ENCODE results near the gene MIPOL1.

The MIPOL1 gene

DNA sequence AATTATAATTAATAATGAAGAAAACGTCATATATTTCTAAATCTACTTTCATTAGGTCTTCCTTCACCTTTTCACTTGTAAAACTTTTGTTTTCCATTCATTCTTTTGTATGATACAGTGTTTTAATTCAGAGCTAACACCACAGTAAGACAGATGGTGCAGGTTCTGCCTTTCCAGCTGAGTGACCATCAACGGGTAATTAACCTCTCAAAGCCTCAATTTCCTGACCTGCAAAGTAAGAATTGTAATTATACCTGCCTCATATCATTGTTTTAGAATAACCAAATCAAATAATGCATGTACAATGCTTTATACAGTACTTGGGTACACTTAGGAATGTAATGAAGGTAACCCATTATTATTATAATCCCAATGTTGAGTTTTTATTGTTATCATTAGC is 239.8 kb downstream of the MIPOL1 start:
- H3K36me3 ChIP-seq (replicated peaks) = no peaks in the 10 kb centered on the region
- in situ Hi-C loops (cut with HindIII; ENCODE audit: low pct_ligation_motif_present, low sequenced_read_pairs) = no loop called here
- no peak overlapping the region for H3K4me3 ChIP-seq (ENCODE audit: low read depth, low read length)
- no peak overlapping the region for H3K27ac ChIP-seq
- DNase-seq = no peak
- H3K27me3 ChIP-seq (replicated peaks) = no peaks in the 10 kb centered on the region
- no peak for TF ChIP-seq CTCF (IDR thresholded peaks at IDR 0.05; ENCODE audit: low read depth, low read length, missing control alignments)

GRCh38 chr14:37438444-37438843 is 240.7 kb downstream of the MIPOL1 start:
- Histone ChIP-seq H3K27me3 (replicated peaks) (no peaks in the 10 kb centered on the region), H3K4me3 (ENCODE audit: low read depth, low read length) (no peak overlapping the region), H3K27ac (no peak overlapping the region), H3K36me3 (replicated peaks) (no peaks in the 10 kb centered on the region)
- DNase-seq = no peak
- no peak for TF ChIP-seq CTCF (IDR thresholded peaks at IDR 0.05; ENCODE audit: low read depth, low read length, missing control alignments)
- in situ Hi-C loops (cut with HindIII; ENCODE audit: low pct_ligation_motif_present, low sequenced_read_pairs) = no loop called here

GRCh38 chr14:37443461-37443860 is 245.7 kb downstream of the MIPOL1 start:
- Histone ChIP-seq H3K36me3 (replicated peaks) (no peaks in the 10 kb centered on the region), H3K27me3 (replicated peaks) (no peaks in the 10 kb centered on the region), H3K27ac (no peak overlapping the region), H3K4me3 (ENCODE audit: low read depth, low read length) (no peak overlapping the region)
- in situ Hi-C loops (cut with HindIII; ENCODE audit: low pct_ligation_motif_present, low sequenced_read_pairs) = no loop called here
- no peak for DNase-seq
- no peak for TF ChIP-seq CTCF (IDR thresholded peaks at IDR 0.05; ENCODE audit: low read depth, low read length, missing control alignments)

GRCh38 chr14:37447883-37448391 is 250.2 kb downstream of the MIPOL1 start:
- Histone ChIP-seq H3K4me3 (ENCODE audit: low read depth, low read length) (no peak overlapping the region), H3K36me3 (replicated peaks) (no peaks in the 10 kb centered on the region), H3K27ac (no peak overlapping the region), H3K27me3 (replicated peaks) (no peaks in the 10 kb centered on the region)
- DNase-seq = no peak
- no peak for TF ChIP-seq CTCF (IDR thresholded peaks at IDR 0.05; ENCODE audit: low read depth, low read length, missing control alignments)
- in situ Hi-C loops (cut with HindIII; ENCODE audit: low pct_ligation_motif_present, low sequenced_read_pairs) = no loop called here

- in situ Hi-C loops (cut with HindIII; ENCODE audit: low pct_ligation_motif_present, low sequenced_read_pairs) = no loop called here
- no peak for DNase-seq
- no peaks in the 10 kb centered on the region for H3K36me3 ChIP-seq (replicated peaks)
- no peak for TF ChIP-seq CTCF (IDR thresholded peaks at IDR 0.05; ENCODE audit: low read depth, low read length, missing control alignments)
- no peak overlapping the region for H3K27ac ChIP-seq
- no peak overlapping the region for H3K4me3 ChIP-seq (ENCODE audit: low read depth, low read length)
- no peaks in the 10 kb centered on the region for H3K27me3 ChIP-seq (replicated peaks)
Measured at GRCh38 chr14:37452323-37452722, 254.6 kb downstream of the MIPOL1 start.

- H3K27me3 ChIP-seq (replicated peaks) = no peaks in the 10 kb centered on the region
- H3K4me3 ChIP-seq (ENCODE audit: low read depth, low read length) = no peak overlapping the region
- in situ Hi-C loops (cut with HindIII; ENCODE audit: low pct_ligation_motif_present, low sequenced_read_pairs) = no loop called here
- no peak for TF ChIP-seq CTCF (IDR thresholded peaks at IDR 0.05; ENCODE audit: low read depth, low read length, missing control alignments)
- H3K36me3 ChIP-seq (replicated peaks) = no peaks in the 10 kb centered on the region
- H3K27ac ChIP-seq = no peak overlapping the region
- DNase-seq = no peak
Measured at GRCh38 chr14:37453985-37454384, 256.2 kb downstream of the MIPOL1 start.
